ENCODE measurements around the gene SLC7A10. TPM values are rescaled to one million over a fixed set of nuclear protein-coding genes. Genes with fewer than 3 reads are reported as not detected.

The SLC7A10 gene
- total and polyA plus RNA-seq, 2 donors (not counting 1 experiment from before 2014, with no cell fraction given), result not detected

DNA sequence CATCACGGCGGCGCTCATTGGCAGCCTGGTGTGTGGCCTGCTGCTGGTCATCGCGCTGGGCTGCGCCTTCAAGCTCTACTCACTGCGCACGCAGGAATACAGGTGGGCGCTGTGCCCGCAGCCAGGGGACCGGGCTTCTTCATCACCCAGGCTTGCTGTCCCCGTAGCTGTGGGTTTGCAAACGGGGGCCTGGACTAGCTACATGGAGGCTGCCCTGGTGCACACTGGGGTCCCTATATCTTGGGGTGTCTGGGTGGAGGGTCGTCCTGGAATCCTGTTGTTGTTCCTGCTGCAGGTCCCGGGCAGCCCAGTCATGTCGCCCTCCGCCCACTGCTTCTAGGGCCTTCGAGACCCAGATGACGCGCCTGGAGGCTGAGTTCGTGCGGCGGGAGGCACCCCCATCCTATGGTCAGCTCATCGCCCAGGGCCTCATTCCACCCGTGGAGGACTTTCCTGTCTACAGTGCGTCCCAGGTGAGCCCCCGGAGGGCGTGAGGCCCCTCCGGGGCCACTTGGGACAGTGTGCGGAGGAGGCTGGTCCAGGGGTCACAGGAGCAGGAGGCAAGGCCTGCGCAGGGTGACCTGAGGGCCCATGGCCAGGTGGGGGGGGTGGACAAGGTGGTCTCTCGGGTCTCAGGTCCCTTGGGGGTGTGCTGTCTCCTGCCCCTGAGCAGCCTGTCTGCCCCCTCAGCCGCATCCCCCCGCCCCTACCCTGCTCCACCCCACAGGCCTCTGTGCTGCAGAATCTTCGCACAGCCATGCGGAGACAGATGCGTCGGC lies 19.2 kb downstream of the SLC7A10 start:
- Histone ChIP-seq H3K9me3 (ENCODE audit: control insufficient read depth, insufficient read depth, low read depth, low read length) (no peaks in the 10 kb centered on the region), H4K20me1 (ENCODE audit: control insufficient read depth, extremely low read depth, insufficient read depth, low read length) (no peaks in the 10 kb centered on the region), H3K4me1 (ENCODE audit: control insufficient read depth, extremely low read depth, insufficient read depth, low read length) (no peaks in the 10 kb centered on the region), H3K27me3 (ENCODE audit: control insufficient read depth, insufficient read depth, low read length) (no peaks in the 10 kb centered on the region), H2AFZ (ENCODE audit: low read length) (no peak overlapping the region), H3K4me3 (replicated peaks in 1 of 4; ENCODE audit: control extremely low read depth in 1 of 4, insufficient read depth in 1 of 4, low read depth in 3 of 4, low read length in 4 of 4) (no peak overlapping the region), H3K4me2 (ENCODE audit: extremely low read depth, insufficient read depth, low read length) (no peak overlapping the region), H3K79me2 (ENCODE audit: control insufficient read depth, insufficient read depth, low read length) (no peaks in the 10 kb centered on the region), H3K27ac (ENCODE audit: insufficient read depth, low read length) (no peak overlapping the region), H3K36me3 (ENCODE audit: control insufficient read depth, insufficient read depth, low read length) (peaks cover 6% of the 10 kb centered on the region), H3K9ac (ENCODE audit: insufficient read depth, low read length) (no peak overlapping the region)
- DNase-seq (ENCODE audit: low read depth in 2 of 2), result no peak
- no peak for TF ChIP-seq EZH2 (IDR thresholded peaks at IDR 0.05; ENCODE audit: low read length, missing control alignments)
- TF ChIP-seq, protein P1, sequence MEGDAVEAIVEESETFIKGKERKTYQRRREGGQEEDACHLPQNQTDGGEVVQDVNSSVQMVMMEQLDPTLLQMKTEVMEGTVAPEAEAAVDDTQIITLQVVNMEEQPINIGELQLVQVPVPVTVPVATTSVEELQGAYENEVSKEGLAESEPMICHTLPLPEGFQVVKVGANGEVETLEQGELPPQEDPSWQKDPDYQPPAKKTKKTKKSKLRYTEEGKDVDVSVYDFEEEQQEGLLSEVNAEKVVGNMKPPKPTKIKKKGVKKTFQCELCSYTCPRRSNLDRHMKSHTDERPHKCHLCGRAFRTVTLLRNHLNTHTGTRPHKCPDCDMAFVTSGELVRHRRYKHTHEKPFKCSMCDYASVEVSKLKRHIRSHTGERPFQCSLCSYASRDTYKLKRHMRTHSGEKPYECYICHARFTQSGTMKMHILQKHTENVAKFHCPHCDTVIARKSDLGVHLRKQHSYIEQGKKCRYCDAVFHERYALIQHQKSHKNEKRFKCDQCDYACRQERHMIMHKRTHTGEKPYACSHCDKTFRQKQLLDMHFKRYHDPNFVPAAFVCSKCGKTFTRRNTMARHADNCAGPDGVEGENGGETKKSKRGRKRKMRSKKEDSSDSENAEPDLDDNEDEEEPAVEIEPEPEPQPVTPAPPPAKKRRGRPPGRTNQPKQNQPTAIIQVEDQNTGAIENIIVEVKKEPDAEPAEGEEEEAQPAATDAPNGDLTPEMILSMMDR (conservative IDR thresholded peaks at IDR 0.05 in 1 of 2, IDR thresholded peaks at IDR 0.05 in 1 of 2; ENCODE audit: low read depth in 1 of 2, low read length in 2 of 2), result no peak

DNA sequence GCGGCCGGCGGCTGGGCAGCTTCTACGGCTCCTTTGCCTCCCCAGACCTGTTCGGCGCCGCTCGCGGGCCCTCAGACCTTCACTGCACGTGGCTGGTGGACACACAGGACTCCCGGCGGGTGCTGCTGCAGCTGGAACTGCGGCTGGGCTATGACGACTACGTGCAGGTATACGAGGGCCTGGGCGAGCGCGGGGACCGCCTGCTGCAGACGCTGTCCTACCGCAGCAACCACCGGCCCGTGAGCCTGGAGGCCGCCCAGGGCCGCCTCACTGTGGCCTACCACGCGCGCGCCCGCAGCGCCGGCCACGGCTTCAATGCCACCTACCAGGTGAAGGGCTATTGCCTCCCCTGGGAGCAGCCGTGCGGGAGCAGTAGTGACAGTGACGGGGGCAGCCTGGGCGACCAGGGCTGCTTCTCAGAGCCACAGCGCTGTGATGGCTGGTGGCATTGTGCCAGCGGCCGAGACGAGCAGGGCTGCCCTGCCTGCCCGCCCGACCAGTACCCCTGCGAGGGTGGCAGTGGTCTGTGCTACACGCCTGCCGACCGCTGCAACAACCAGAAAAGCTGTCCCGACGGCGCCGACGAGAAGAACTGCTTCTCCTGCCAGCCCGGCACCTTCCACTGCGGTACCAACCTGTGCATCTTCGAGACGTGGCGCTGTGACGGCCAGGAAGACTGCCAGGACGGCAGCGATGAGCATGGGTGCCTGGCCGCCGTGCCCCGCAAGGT lies 20.0 kb downstream of the SLC7A10 start:
- Histone ChIP-seq H3K36me3 (ENCODE audit: control insufficient read depth, insufficient read depth, low read length) (peaks cover 6% of the 10 kb centered on the region), H3K9me3 (ENCODE audit: control insufficient read depth, insufficient read depth, low read depth, low read length) (no peaks in the 10 kb centered on the region), H3K27me3 (ENCODE audit: control insufficient read depth, insufficient read depth, low read length) (no peaks in the 10 kb centered on the region), H3K4me1 (ENCODE audit: control insufficient read depth, extremely low read depth, insufficient read depth, low read length) (no peaks in the 10 kb centered on the region), H3K9ac (ENCODE audit: insufficient read depth, low read length) (no peak overlapping the region), H3K27ac (ENCODE audit: insufficient read depth, low read length) (no peak overlapping the region), H3K4me2 (ENCODE audit: extremely low read depth, insufficient read depth, low read length) (no peak overlapping the region), H4K20me1 (ENCODE audit: control insufficient read depth, extremely low read depth, insufficient read depth, low read length) (no peaks in the 10 kb centered on the region), H3K4me3 (replicated peaks in 1 of 4; ENCODE audit: control extremely low read depth in 1 of 4, insufficient read depth in 1 of 4, low read depth in 3 of 4, low read length in 4 of 4) (no peak overlapping the region), H2AFZ (ENCODE audit: low read length) (no peak overlapping the region), H3K79me2 (ENCODE audit: control insufficient read depth, insufficient read depth, low read length) (no peaks in the 10 kb centered on the region)
- TF ChIP-seq, protein P1 (conservative IDR thresholded peaks at IDR 0.05 in 1 of 2, IDR thresholded peaks at IDR 0.05 in 1 of 2; ENCODE audit: low read depth in 1 of 2, low read length in 2 of 2), result no peak
- no peak for TF ChIP-seq EZH2 (IDR thresholded peaks at IDR 0.05; ENCODE audit: low read length, missing control alignments)
- DNase-seq (ENCODE audit: low read depth in 2 of 2), result no peak

DNA sequence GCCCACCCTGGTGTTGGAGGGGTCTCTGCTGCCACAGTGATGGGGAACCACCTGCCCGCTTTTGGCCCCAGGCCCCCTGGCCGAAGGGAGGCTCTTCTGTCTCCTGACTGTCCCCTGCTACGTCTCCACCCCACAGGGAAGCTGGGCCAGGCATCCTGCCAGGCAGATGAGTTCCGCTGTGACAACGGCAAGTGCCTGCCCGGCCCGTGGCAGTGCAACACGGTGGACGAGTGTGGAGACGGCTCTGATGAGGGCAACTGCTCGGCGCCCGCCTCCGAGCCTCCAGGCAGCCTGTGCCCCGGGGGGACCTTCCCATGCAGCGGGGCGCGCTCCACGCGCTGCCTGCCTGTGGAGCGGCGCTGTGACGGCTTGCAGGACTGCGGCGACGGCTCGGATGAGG lies 20.5 kb downstream of the SLC7A10 start:
- H3K4me2 ChIP-seq (ENCODE audit: extremely low read depth, insufficient read depth, low read length), result no peak overlapping the region
- peaks cover 6% of the 10 kb centered on the region for H3K36me3 ChIP-seq (ENCODE audit: control insufficient read depth, insufficient read depth, low read length)
- TF ChIP-seq, protein P1 (conservative IDR thresholded peaks at IDR 0.05 in 1 of 2, IDR thresholded peaks at IDR 0.05 in 1 of 2; ENCODE audit: low read depth in 1 of 2, low read length in 2 of 2), result no peak
- no peak for TF ChIP-seq EZH2 (IDR thresholded peaks at IDR 0.05; ENCODE audit: low read length, missing control alignments)
- H4K20me1 ChIP-seq (ENCODE audit: control insufficient read depth, extremely low read depth, insufficient read depth, low read length), result no peaks in the 10 kb centered on the region
- no peak overlapping the region for H3K9ac ChIP-seq (ENCODE audit: insufficient read depth, low read length)
- no peaks in the 10 kb centered on the region for H3K9me3 ChIP-seq (ENCODE audit: control insufficient read depth, insufficient read depth, low read depth, low read length)
- no peaks in the 10 kb centered on the region for H3K79me2 ChIP-seq (ENCODE audit: control insufficient read depth, insufficient read depth, low read length)
- H2AFZ ChIP-seq (ENCODE audit: low read length), result no peak overlapping the region
- H3K27ac ChIP-seq (ENCODE audit: insufficient read depth, low read length), result no peak overlapping the region
- no peaks in the 10 kb centered on the region for H3K27me3 ChIP-seq (ENCODE audit: control insufficient read depth, insufficient read depth, low read length)
- no peaks in the 10 kb centered on the region for H3K4me1 ChIP-seq (ENCODE audit: control insufficient read depth, extremely low read depth, insufficient read depth, low read length)
- H3K4me3 ChIP-seq (replicated peaks in 1 of 4; ENCODE audit: control extremely low read depth in 1 of 4, insufficient read depth in 1 of 4, low read depth in 3 of 4, low read length in 4 of 4), result no peak overlapping the region
- DNase-seq (ENCODE audit: low read depth in 2 of 2), result no peak

Data from fibroblast of lung (primary cell).